AG04450 (cell line): ENCODE measurements around the gene CST11. TPM values are rescaled to one million over a fixed set of nuclear protein-coding genes. Genes with fewer than 3 reads are reported as not detected.

ENCODE experiments used
- CTCF ChIA-PET: fragments of 300-600, 350-600 bp; formaldehyde crosslinking; extraction: SDS; loops from one replicate; lab custom pipeline; 2022; ENCODE audit warnings: antibody characterized with exemption, inconsistent platforms; lab: Charles Lee
- POLR2A ChIA-PET: fragments of 350-600 bp; formaldehyde crosslinking; extraction: SDS; loops from one replicate; lab custom pipeline; 2021; ENCODE audit warnings: antibody characterized with exemption, inconsistent platforms; lab: Yijun Ruan, JAX
- DNase-seq: peaks from one replicate; pipeline ENCODE4 v3.0.0-alpha.2; 2011; ENCODE audit warnings: low read depth, low spot score
- H3K27ac ChIP-seq: one replicate; pipeline ENCODE4 v1.5.1; 2012; ENCODE audit warnings: low read depth, low read length, control low read depth
- H3K27me3 ChIP-seq: one replicate; pipeline ENCODE4 v1.6.0; 2012; ENCODE audit warnings: low read length; ENCODE audit not compliant: control insufficient read depth, insufficient read depth
- H3K4me3 ChIP-seq: 2 replicates; pipeline ENCODE4 v1.5.1; 2011; ENCODE audit warnings: mild to moderate bottlenecking, low read depth, low read length, control low read depth
- H3K9me3 ChIP-seq: 2 replicates; pipeline ENCODE4 v1.5.1; 2012; ENCODE audit warnings: low read length; ENCODE audit not compliant: control insufficient read depth, insufficient read depth
- CTCF ChIP-seq: IDR thresholded peaks from 2 replicates; pipeline ENCODE4 v1.5.1; 2011; ENCODE audit warnings: low read depth, low read length, control low read depth, inconsistent platforms
- polyA plus RNA-seq: library from polyadenylated mRNA; depleted of rRNA; stranded (reverse); fragments of >200 nt; gene quantifications from 2 replicates; pipeline ENCODE4 v1.2.3, GENCODE V29; 2011

CST11 gene
- polyA plus RNA-seq, 1 experiment, result not detected

DNA sequence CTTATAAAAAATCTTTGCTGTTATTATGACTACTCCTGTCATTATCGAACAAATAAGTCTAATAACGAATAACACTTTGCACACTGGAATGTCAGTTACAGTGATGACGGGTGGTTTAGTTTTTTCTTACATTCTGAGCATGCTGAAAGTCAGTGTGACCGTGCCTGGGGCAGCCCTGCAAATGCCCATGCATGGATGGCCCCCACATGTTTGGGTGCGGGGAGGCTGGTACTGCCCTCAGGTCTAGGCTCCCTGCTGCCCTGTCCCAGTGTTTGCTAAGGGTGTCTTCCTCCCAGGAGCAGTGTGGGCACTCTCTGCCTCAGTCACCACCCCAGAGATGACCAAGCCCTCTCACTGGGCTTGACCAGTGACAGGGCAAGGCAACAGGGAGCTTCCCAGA, 10.2 kb downstream of the CST11 start:
- peaks cover 3% of the 10 kb centered on the region for H3K27me3 ChIP-seq
- ChIA-PET CTCF (interaction anchor here (0.6 to 4.6 kb wide), 34 partner anchors 9 to 445 kb away, joined by 3 to 95 read pairs (median 4); partner anchors contain the start of genes CST9, NAPB and NXT1), POLR2A (no interaction called here)

DNA sequence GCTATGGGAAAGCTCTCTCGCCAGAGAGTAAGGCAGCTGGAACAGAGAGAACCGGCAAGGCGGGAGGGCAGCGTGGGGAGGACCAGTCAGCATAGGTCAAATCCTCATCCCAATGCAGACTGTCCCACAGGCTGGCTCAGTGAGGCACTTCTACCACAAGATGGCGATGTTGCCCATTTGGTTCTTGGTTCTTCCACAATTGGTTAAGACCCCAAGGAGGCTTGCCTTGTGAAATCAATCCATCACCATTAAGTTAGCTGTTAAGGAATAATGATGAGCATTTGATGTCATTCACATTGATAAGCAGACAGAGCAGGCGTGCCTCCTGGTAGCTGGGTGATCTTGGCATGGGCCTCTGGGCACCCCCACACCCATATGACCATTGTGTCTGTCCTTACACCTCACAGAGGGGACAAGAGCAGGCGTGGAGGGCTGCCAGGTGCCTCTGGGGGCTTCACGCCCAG, 10.8 kb downstream of the CST11 start:
- Histone ChIP-seq H3K27ac (no peak overlapping the region), H3K4me3 (no peak overlapping the region), H3K27me3 (peaks cover 3% of the 10 kb centered on the region), H3K9me3 (no peaks in the 10 kb centered on the region)
- DNase-seq, result peak; percentile 45
- POLR2A ChIA-PET, result no interaction called here
- CTCF ChIA-PET, result interaction anchor here (0.6 to 4.6 kb wide), 37 partner anchors 9 to 750 kb away, joined by 3 to 95 read pairs (median 4); partner anchors contain the start of genes CST9, NAPB and NXT1
- TF ChIP-seq CTCF, result peak; percentile 88

More for the DNA sequence above, 10.2 kb downstream of the CST11 start:
- Histone ChIP-seq H3K27ac (no peak overlapping the region), H3K9me3 (no peaks in the 10 kb centered on the region), H3K4me3 (no peak overlapping the region)
- no peak for TF ChIP-seq CTCF
- DNase-seq, result no peak

DNA sequence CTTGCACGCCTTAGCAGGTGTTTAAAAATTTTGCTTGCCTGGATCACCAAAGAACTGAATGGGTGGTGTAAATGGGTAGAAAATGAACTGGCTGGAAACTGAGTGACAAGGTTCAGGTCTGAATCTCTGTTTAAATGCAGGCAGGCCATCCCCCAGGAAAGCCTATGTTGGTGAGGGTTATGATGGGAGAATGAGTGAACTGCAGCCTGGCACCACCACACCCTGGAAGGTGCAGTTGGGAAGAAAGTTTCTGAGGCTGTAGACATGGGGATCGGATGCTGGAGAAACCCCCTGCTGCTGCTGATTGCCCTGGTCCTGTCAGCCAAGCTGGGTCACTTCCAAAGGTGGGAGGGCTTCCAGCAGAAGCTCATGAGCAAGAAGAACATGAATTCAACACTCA, 12.7 kb downstream of the CST11 start:
- Histone ChIP-seq H3K27ac (no peak overlapping the region), H3K27me3 (peaks cover 3% of the 10 kb centered on the region), H3K9me3 (no peaks in the 10 kb centered on the region), H3K4me3 (no peak overlapping the region)
- DNase-seq, result no peak
- CTCF ChIA-PET, result interaction anchor here (4.6 kb wide), 1 partner anchor 167 kb away, joined by 95 read pairs; the partner anchor contains the start of gene CST9
- no peak for TF ChIP-seq CTCF
- POLR2A ChIA-PET, result no interaction called here

DNA sequence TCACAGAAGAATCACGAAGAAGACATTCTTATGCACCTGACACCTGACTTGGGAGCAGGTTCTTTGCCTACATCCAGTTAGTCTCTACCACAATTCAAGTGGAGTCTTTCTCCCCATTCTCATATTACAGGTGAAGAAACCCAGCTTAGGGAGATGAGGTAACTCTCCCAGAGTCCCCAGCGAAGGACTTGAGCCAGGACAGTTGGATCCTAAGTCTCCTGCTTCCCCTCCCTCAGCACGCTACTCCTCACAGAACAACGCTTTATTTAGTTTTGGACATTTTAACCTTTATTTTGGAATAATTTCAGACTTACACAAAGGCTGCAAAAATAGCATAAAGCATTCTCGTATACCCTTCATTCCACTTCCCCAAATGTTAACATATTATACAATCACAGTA, 14.0 kb downstream of the CST11 start:
- Histone ChIP-seq H3K27ac (no peak overlapping the region), H3K4me3 (no peak overlapping the region), H3K9me3 (no peaks in the 10 kb centered on the region), H3K27me3 (peaks cover 3% of the 10 kb centered on the region)
- no peak for DNase-seq
- ChIA-PET POLR2A (no interaction called here), CTCF (no interaction called here)
- TF ChIP-seq CTCF, result no peak

DNA sequence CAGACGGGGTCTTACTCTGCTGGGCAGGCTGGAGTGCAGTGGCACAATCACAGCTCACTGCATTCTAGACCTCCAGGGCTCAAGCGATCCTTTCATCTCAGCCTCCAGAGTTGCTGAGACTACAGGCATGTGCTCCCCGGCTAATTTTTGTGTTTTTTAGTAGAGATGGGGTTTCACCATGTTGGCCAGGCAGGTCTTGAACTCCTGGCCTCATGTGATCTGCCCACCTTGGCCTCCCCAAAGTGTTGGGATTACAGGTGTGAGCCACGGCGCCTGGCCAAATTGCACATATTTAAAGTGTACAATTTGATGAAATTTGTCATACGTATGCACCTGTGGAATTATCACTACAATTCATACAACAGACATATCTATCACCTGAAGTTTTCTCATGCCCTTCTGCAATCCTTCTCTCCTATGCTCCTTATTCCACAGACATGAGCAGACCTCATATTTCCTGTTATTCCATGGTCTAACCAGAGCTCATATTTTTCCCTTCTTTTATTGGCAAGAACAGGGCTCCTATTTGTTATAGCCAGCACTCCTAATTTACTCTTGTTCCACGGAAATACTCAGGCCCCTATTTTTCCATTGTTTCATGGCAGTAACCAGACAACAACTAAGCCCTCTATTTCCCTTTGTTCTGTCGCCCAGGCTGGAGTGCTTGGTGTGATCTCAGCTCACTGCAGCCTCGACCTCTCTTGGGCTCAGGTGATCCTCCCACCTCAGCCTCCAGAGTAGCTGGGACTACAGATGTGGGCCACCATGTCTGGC, 15.4 kb downstream of the CST11 start:
- no peaks in the 10 kb centered on the region for H3K27me3 ChIP-seq
- CTCF ChIA-PET, result interaction anchor here (2.4 kb wide), 2 partner anchors 15 to 169 kb away, joined by 6 to 19 read pairs; partner anchors contain the start of gene NAPB
- no peak overlapping the region for H3K4me3 ChIP-seq
- H3K27ac ChIP-seq, result no peak overlapping the region
- no peaks in the 10 kb centered on the region for H3K9me3 ChIP-seq
- POLR2A ChIA-PET, result interaction anchor here (0.6 kb wide), 1 partner anchor 861 kb away, joined by 3 read pairs; no protein-coding TSS in a partner anchor
- no peak for TF ChIP-seq CTCF
- DNase-seq, result no peak
